Right forelimb (tissue), 1 donor: Measurements from ENCODE around the gene DCUN1D2.
"Not testable (repeated sequence)": the region's sequence is repeated elsewhere in the genome, so short reads cannot be mapped to it uniquely, and the experiment has no call there.

ENCODE experiments used
- DNase-seq: peaks from one replicate; pipeline ENCODE4 v3.0.0-alpha.2; 2018

Gene DCUN1D2

GRCh38 chr13:113490496-113491417 is at the start of gene DCUN1D2:
Gene DCUN1D2 (minus strand): TSS chr13:113490711. CDS start chr13:113490669, 42 bp downstream.
- peak; percentile 96 for DNase-seq

- DNase-seq = no peak
Observed at GRCh38 chr13:113539822-113540221, 49.3 kb upstream of the DCUN1D2 start.

- DNase-seq = no peak
Observed at GRCh38 chr13:113539176-113539575, 48.7 kb upstream of the DCUN1D2 start.

- DNase-seq = no peak
Observed at GRCh38 chr13:113538689-113539058, 48.2 kb upstream of the DCUN1D2 start.

- no peak for DNase-seq
Observed at GRCh38 chr13:113537909-113538688, 47.6 kb upstream of the DCUN1D2 start.

GRCh38 chr13:113537205-113537604 is 46.7 kb upstream of the DCUN1D2 start:
- DNase-seq = no peak

- no peak for DNase-seq
Observed at GRCh38 chr13:113536461-113537110, 46.1 kb upstream of the DCUN1D2 start.

GRCh38 chr13:113535381-113535781 is 44.9 kb upstream of the DCUN1D2 start:
- DNase-seq = no peak

- no peak for DNase-seq
Observed at GRCh38 chr13:113534236-113534860, 43.8 kb upstream of the DCUN1D2 start.

GRCh38 chr13:113533161-113533840 is 42.8 kb upstream of the DCUN1D2 start:
- DNase-seq = no peak

- no peak for DNase-seq
Observed at GRCh38 chr13:113532156-113532806, 41.8 kb upstream of the DCUN1D2 start.

- DNase-seq = no peak
Observed at GRCh38 chr13:113531041-113531873, 40.7 kb upstream of the DCUN1D2 start.

- DNase-seq = no peak
Observed at GRCh38 chr13:113528813-113529180, 38.3 kb upstream of the DCUN1D2 start.

GRCh38 chr13:113528101-113528812 is 37.7 kb upstream of the DCUN1D2 start:
- DNase-seq = no peak

- DNase-seq = no peak
Observed at GRCh38 chr13:113527272-113527958, 36.9 kb upstream of the DCUN1D2 start.

- no peak for DNase-seq
Observed at GRCh38 chr13:113526466-113527220, 36.1 kb upstream of the DCUN1D2 start.

- DNase-seq = not testable (repeated sequence)
Observed at GRCh38 chr13:113522438-113522837, 31.9 kb upstream of the DCUN1D2 start.

GRCh38 chr13:113520571-113520970 is 30.1 kb upstream of the DCUN1D2 start:
- DNase-seq = no peak

GRCh38 chr13:113519556-113519955 is 29.0 kb upstream of the DCUN1D2 start:
- no peak for DNase-seq
